SK-N-SH treated with all-trans-retinoic acid at 6 μM for 48 hours (cell line): ENCODE data around the gene TCFL5.
A peak's percentile ranks its signal among the peaks of the same experiment; 100 is the strongest.

Experiments used
- ATAC-seq: fragments of 200-7000 bp; cut with Tn5 transposase; 3 replicates; pipeline ENCODE4 v1.9.1; 2020; ENCODE audit warnings: mild to moderate bottlenecking, moderate library complexity
- BACH2 ChIP-seq: fragments of 250-450 bp; sonication (Bioruptor Pico); IDR thresholded peaks from 2 replicates; pipeline ENCODE4 v1.9.0; 2021; ENCODE audit warnings: mild to moderate bottlenecking, borderline replicate concordance
- ESRRG ChIP-seq: fragments of 250-450 bp; sonication (Bioruptor Pico); IDR thresholded peaks from 2 replicates; pipeline ENCODE4 v1.6.1; 2021; ENCODE audit warnings: mild to moderate bottlenecking
- GLIS3 ChIP-seq: fragments of 250-450 bp; sonication (Bioruptor Pico); IDR thresholded peaks from 2 replicates; pipeline ENCODE4 v1.5.0; 2020; ENCODE audit warnings: mild to moderate bottlenecking, moderate library complexity
- OSR1 ChIP-seq: fragments of 250-450 bp; sonication (Bioruptor Pico); IDR thresholded peaks from 2 replicates; pipeline ENCODE4 v1.8.0; 2022; ENCODE audit warnings: moderate library complexity, mild to moderate bottlenecking, inconsistent platforms
- RARB ChIP-seq: fragments of 250-450 bp; sonication (Bioruptor Pico); IDR thresholded peaks from 2 replicates; pipeline ENCODE4 v1.8.0; 2021; ENCODE audit warnings: mild to moderate bottlenecking, moderate library complexity
- SNAI2 ChIP-seq: fragments of 250-450 bp; sonication (Bioruptor Pico); IDR thresholded peaks from 2 replicates; pipeline ENCODE4 v1.5.0; 2020; ENCODE audit warnings: mild to moderate bottlenecking, moderate library complexity
- TCF4 ChIP-seq: fragments of 250-450 bp; sonication (Bioruptor Pico); IDR thresholded peaks from 2 replicates; pipeline ENCODE4 v1.8.0; 2021; ENCODE audit warnings: mild to moderate bottlenecking, moderate library complexity, borderline replicate concordance
- TOX ChIP-seq: fragments of 250-450 bp; sonication (Bioruptor Pico); IDR thresholded peaks from 2 replicates; pipeline ENCODE4 v1.8.0; 2021; ENCODE audit warnings: mild to moderate bottlenecking, moderate library complexity, borderline replicate concordance
- ZC3H10 ChIP-seq: fragments of 250-450 bp; sonication (Bioruptor Pico); IDR thresholded peaks from 2 replicates; pipeline ENCODE4 v1.5.1; 2021; ENCODE audit warnings: mild to moderate bottlenecking, moderate library complexity
- ZFP30 ChIP-seq: fragments of 450-650 bp; formaldehyde crosslinking; IDR thresholded peaks from 2 replicates; pipeline ENCODE4 v1.5.0; 2022; ENCODE audit warnings: mild to moderate bottlenecking, moderate library complexity
- ZNF565 ChIP-seq: fragments of 450-650 bp; formaldehyde crosslinking; conservative IDR thresholded peaks from 2 replicates; pipeline ENCODE4 v1.5.0; 2020; ENCODE audit warnings: low read depth, mild to moderate bottlenecking, moderate library complexity
- ZNF70 ChIP-seq: fragments of 450-650 bp; formaldehyde crosslinking; IDR thresholded peaks from 2 replicates; pipeline ENCODE4 v1.5.0; 2020; ENCODE audit warnings: mild to moderate bottlenecking, moderate library complexity
- ZNF8 ChIP-seq: fragments of 450-650 bp; formaldehyde crosslinking; IDR thresholded peaks from 2 replicates; pipeline ENCODE4 v1.5.0; 2020; ENCODE audit warnings: mild to moderate bottlenecking, moderate library complexity
- TF ChIP-seq, protein P1 (sequence below): fragments of 250-450 bp; sonication (Bioruptor Pico); IDR thresholded peaks from 2 replicates; pipeline ENCODE4 v1.8.0; 2021; ENCODE audit warnings: low read depth, mild to moderate bottlenecking, moderate library complexity, borderline replicate concordance
- TF ChIP-seq, protein P2 (sequence below): fragments of 250-450 bp; sonication (Bioruptor Pico); IDR thresholded peaks from 2 replicates; pipeline ENCODE4 v1.8.0; 2020; ENCODE audit warnings: mild to moderate bottlenecking, moderate library complexity, borderline replicate concordance
- TF ChIP-seq, protein P3 (sequence below): fragments of 250-450 bp; sonication (Bioruptor Pico); IDR thresholded peaks from 2 replicates; pipeline ENCODE4 v1.5.1; 2020; ENCODE audit warnings: low read depth, mild to moderate bottlenecking, moderate library complexity
- TF ChIP-seq, protein P4 (sequence below): fragments of 250-450 bp; sonication (Bioruptor Pico); IDR thresholded peaks from 2 replicates; pipeline ENCODE4 v1.5.0; 2020; ENCODE audit warnings: mild to moderate bottlenecking, moderate library complexity
- TF ChIP-seq, protein P5 (sequence below): fragments of 250-450 bp; sonication (Bioruptor Pico); IDR thresholded peaks from 2 replicates; pipeline ENCODE4 v1.5.1; 2021; ENCODE audit warnings: mild to moderate bottlenecking, moderate library complexity

Gene TCFL5

DNA sequence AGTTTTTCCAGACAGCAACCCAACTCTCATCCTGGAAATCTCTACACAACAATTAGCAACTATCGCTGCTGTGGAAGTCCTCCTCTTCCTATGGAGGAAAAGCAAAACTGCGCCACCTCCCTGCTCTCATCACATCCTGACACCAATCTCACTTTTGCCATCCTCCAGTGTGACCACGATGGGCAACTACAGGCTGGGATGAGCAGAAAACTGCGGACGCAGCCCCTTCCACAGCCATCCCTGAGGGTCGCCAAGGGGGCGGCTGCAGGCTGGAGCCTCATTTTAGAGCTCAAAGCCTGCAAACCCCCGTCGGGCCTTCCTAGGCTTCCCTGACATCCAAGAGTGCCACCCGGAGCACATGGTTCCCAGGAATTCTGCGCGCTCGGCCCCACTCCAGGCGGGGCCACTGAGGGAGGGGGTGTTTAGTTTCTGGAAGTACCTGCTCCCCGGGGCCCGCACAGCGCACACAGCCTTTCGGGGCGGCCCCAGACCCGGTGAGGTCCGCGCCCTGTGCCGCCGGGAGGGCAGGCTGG, 1.2 kb downstream of the TCFL5 start:
- TF ChIP-seq, protein P1, sequence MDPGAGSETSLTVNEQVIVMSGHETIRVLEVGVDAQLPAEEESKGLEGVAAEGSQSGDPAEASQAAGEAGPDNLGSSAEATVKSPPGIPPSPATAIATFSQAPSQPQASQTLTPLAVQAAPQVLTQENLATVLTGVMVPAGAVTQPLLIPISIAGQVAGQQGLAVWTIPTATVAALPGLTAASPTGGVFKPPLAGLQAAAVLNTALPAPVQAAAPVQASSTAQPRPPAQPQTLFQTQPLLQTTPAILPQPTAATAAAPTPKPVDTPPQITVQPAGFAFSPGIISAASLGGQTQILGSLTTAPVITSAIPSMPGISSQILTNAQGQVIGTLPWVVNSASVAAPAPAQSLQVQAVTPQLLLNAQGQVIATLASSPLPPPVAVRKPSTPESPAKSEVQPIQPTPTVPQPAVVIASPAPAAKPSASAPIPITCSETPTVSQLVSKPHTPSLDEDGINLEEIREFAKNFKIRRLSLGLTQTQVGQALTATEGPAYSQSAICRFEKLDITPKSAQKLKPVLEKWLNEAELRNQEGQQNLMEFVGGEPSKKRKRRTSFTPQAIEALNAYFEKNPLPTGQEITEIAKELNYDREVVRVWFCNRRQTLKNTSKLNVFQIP (CRISPR knock-in tag), result no peak
- TF ChIP-seq TCF4 (CRISPR knock-in tag) (no peak), SNAI2 (CRISPR knock-in tag) (no peak)
- peak; percentile 67 for ATAC-seq

DNA sequence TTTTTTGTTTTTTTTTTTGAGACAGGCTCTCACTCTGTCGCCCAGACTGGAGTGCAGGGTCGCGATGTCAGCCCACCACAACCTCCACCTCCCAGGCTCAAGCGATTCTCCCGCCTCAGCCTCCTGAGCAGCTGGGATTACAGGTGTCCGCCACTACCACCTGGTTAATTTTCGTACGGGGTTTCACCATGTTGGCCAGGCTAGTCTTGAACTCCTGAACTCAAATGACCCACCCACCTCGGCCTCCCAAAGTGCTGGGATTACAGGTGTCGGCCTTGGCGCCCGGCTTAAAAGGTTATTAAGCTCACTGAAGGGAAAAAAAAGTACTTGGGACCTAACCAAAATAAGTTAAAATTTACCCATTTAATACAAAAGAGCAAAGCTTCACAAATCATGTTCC, 1.9 kb downstream of the TCFL5 start:
- no peak for TF ChIP-seq OSR1 (CRISPR knock-in tag)
- TF ChIP-seq ZNF8 (CRISPR knock-in tag), result no peak
- no peak for TF ChIP-seq SNAI2 (CRISPR knock-in tag)
- TF ChIP-seq, protein P2, sequence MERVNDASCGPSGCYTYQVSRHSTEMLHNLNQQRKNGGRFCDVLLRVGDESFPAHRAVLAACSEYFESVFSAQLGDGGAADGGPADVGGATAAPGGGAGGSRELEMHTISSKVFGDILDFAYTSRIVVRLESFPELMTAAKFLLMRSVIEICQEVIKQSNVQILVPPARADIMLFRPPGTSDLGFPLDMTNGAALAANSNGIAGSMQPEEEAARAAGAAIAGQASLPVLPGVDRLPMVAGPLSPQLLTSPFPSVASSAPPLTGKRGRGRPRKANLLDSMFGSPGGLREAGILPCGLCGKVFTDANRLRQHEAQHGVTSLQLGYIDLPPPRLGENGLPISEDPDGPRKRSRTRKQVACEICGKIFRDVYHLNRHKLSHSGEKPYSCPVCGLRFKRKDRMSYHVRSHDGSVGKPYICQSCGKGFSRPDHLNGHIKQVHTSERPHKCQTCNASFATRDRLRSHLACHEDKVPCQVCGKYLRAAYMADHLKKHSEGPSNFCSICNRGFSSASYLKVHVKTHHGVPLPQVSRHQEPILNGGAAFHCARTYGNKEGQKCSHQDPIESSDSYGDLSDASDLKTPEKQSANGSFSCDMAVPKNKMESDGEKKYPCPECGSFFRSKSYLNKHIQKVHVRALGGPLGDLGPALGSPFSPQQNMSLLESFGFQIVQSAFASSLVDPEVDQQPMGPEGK, result no peak
- no peak for TF ChIP-seq GLIS3 (CRISPR knock-in tag)
- TF ChIP-seq, protein P3, sequence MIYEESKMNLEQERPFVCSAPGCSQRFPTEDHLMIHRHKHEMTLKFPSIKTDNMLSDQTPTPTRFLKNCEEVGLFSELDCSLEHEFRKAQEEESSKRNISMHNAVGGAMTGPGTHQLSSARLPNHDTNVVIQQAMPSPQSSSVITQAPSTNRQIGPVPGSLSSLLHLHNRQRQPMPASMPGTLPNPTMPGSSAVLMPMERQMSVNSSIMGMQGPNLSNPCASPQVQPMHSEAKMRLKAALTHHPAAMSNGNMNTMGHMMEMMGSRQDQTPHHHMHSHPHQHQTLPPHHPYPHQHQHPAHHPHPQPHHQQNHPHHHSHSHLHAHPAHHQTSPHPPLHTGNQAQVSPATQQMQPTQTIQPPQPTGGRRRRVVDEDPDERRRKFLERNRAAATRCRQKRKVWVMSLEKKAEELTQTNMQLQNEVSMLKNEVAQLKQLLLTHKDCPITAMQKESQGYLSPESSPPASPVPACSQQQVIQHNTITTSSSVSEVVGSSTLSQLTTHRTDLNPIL, result no peak
- no peak for TF ChIP-seq ESRRG (CRISPR knock-in tag)
- no peak for TF ChIP-seq TCF4 (CRISPR knock-in tag)
- no peak for TF ChIP-seq TOX (CRISPR knock-in tag)
- no peak for TF ChIP-seq ZFP30
- TF ChIP-seq ZNF70 (CRISPR knock-in tag), result no peak
- TF ChIP-seq, protein P4, sequence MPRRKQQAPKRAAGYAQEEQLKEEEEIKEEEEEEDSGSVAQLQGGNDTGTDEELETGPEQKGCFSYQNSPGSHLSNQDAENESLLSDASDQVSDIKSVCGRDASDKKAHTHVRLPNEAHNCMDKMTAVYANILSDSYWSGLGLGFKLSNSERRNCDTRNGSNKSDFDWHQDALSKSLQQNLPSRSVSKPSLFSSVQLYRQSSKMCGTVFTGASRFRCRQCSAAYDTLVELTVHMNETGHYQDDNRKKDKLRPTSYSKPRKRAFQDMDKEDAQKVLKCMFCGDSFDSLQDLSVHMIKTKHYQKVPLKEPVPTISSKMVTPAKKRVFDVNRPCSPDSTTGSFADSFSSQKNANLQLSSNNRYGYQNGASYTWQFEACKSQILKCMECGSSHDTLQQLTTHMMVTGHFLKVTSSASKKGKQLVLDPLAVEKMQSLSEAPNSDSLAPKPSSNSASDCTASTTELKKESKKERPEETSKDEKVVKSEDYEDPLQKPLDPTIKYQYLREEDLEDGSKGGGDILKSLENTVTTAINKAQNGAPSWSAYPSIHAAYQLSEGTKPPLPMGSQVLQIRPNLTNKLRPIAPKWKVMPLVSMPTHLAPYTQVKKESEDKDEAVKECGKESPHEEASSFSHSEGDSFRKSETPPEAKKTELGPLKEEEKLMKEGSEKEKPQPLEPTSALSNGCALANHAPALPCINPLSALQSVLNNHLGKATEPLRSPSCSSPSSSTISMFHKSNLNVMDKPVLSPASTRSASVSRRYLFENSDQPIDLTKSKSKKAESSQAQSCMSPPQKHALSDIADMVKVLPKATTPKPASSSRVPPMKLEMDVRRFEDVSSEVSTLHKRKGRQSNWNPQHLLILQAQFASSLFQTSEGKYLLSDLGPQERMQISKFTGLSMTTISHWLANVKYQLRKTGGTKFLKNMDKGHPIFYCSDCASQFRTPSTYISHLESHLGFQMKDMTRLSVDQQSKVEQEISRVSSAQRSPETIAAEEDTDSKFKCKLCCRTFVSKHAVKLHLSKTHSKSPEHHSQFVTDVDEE (CRISPR knock-in tag), result no peak
- TF ChIP-seq, protein P5, sequence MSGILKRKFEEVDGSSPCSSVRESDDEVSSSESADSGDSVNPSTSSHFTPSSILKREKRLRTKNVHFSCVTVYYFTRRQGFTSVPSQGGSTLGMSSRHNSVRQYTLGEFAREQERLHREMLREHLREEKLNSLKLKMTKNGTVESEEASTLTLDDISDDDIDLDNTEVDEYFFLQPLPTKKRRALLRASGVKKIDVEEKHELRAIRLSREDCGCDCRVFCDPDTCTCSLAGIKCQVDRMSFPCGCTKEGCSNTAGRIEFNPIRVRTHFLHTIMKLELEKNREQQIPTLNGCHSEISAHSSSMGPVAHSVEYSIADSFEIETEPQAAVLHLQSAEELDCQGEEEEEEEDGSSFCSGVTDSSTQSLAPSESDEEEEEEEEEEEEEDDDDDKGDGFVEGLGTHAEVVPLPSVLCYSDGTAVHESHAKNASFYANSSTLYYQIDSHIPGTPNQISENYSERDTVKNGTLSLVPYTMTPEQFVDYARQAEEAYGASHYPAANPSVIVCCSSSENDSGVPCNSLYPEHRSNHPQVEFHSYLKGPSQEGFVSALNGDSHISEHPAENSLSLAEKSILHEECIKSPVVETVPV (CRISPR knock-in tag), result no peak
- no peak for TF ChIP-seq RARB (CRISPR knock-in tag)
- no peak for TF ChIP-seq ZC3H10
- ATAC-seq, result no peak

DNA sequence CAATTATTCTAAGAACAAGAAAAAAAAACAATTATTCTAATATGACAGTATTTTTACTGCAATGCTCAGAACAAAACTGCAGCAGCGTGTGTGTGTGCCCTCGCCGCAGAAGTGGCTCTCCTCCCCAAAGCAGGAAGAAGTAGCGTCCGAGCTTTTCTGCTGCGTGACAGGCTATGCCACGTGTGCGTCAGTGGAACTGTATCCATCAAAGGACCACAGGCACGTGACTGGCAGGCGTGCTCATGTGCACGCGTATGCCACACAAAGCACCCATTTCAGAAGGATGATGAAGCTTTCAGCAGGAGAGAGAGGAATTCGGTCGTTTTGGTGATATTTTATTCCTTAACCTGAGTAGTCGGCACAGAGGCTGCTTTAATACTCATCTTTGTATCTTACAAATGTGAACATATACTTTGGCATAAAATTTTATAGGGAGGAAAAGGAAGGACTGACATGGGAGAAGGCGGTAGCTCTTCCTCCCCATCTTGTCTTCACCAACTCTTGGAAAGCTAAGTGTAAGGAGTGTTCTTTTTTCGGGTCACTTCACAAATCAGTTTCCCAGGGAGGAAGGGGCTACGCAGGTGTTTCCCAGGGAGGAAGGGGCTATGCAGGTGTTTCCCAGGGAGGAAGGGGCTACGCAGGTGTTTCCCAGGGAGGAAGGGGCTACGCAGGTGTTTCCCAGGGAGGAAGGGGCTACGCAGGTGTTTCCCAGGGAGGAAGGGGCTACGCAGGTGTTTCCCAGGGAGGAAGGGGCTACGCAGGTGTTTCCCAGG, 3.4 kb downstream of the TCFL5 start:
- ATAC-seq, result no peak
- TF ChIP-seq TCF4 (CRISPR knock-in tag), result no peak
- TF ChIP-seq RARB (CRISPR knock-in tag), result no peak
- no peak for TF ChIP-seq ZNF565 (CRISPR knock-in tag)
- TF ChIP-seq, protein P1 (CRISPR knock-in tag), result no peak
- TF ChIP-seq OSR1 (CRISPR knock-in tag), result no peak
- TF ChIP-seq, protein P4 (CRISPR knock-in tag), result no peak
- no peak for TF ChIP-seq BACH2 (CRISPR knock-in tag)
- TF ChIP-seq ESRRG (CRISPR knock-in tag), result no peak
